Spleen (tissue), 7 donors: ENCODE data around the gene ZC3H7A.

ENCODE experiments used
- CTCF ChIP-seq, 11 experiments: fragments of 200-600 bp in 7 of 11; fragments of 450-650 bp in 4 of 11; sonication (generic) in 4 of 11; IDR thresholded peaks in 8 of 11; conservative IDR thresholded peaks in 3 of 11; 1 replicate in 7 of 11; 2 replicates in 4 of 11; pipeline versions ENCODE4 v1.4.0 to v1.8.0; 2016 to 2021; ENCODE audit warnings: antibody characterized with exemption in 11 of 11, inconsistent platforms in 4 of 11, mild to moderate bottlenecking in 1 of 11
- POLR2A ChIP-seq, 3 donors: fragments of 450-650 bp; IDR thresholded peaks; one replicate each; pipeline ENCODE4 v1.5.1; 2017; ENCODE audit warnings: antibody characterized with exemption in 3 of 3, mild to moderate bottlenecking in 1 of 3
- POLR2AphosphoS5 ChIP-seq, 3 donors: sonication (generic); formaldehyde crosslinking; IDR thresholded peaks; one replicate each; pipeline ENCODE4 v1.5.1; 2017; ENCODE audit warnings: antibody characterized with exemption in 3 of 3
- donor health status: DM: no; HTN: no; CAD: no; lungs with moderate emphysema.
- donor health status: DM: no; HTN: no; CAD: no.
- donor health status: DM: no; HTN: no; CAD: no.

- TF ChIP-seq CTCF (IDR thresholded peaks at IDR 0.05 in 8 of 11, conservative IDR thresholded peaks at IDR 0.05 in 3 of 11) (no peak), POLR2A (IDR thresholded peaks at IDR 0.05) (no peak), POLR2AphosphoS5 (IDR thresholded peaks at IDR 0.05) (no peak)
These were observed 85.4 kb downstream of the ZC3H7A start for GRCh38 chr16:11711662-11712061.
